ENCODE measurements around the gene PTPRD.
"Not testable (repeated sequence)": the region's sequence is repeated elsewhere in the genome, so short reads cannot be mapped to it uniquely, and the experiment has no call there.

Gene PTPRD

DNA sequence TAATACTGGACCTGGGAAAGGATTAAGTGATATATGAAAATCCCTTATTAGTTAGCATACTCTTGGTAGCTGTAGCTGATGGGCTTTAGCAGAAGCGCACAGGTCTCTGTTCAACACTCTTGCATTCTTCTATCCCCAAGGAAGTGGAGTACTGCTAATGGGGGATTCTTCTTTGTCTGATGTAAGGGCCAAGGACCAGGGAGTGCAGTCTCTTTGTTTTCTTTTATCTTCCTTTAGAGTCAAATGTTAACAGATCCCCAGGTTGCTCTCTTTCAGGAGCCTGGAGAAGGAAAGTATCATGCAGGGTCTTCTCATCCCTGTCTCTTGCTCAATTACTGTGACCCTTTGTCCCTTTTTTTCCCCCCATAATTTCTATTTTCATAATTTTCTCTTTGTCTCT is 1666.3 kb downstream of the PTPRD start:
- DNase-seq = no peak

DNA sequence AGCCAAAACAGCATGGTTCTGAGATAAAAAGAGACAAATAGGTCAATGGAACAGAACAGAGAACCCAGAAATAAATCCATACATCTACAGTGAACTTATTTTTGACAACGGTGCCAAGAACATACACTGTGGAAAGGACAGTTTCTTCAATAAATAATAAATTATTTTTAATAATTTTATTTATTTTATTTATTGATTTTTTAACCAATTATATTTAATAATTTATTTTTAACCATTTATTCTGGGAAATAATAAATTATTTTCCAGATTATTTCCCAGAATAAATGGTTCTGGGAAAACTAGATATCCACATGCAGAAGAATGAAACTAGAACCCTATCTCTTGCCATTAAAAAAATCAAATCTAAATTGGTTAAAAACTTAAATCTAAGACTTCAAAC is 1669.4 kb downstream of the PTPRD start:
- no peak for DNase-seq

GRCh38 chr9:8940650-8941049 is 1672.2 kb downstream of the PTPRD start:
- DNase-seq = no peak

- DNase-seq = no peak
Observed at GRCh38 chr9:8926461-8926860, 1686.3 kb downstream of the PTPRD start.

DNA sequence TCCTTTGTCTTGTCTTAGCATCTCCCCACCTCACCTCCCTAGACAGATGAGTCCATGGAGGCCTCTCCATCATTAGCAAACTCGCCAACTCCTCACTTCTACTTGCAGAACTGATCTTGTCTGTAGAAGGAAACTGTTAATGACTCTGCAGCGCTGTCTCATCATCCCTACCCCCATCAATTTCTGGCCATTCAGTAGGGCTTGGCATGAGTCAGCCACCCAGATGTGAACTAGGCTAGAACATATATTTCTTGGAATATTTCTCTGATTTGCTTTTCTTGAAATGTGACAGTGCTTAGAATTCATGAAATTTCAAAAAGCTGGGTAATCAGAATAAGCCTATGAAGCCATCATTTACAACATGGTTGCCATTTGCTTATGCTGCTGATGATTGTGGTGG is 1688.2 kb downstream of the PTPRD start:
- DNase-seq = no peak

DNA sequence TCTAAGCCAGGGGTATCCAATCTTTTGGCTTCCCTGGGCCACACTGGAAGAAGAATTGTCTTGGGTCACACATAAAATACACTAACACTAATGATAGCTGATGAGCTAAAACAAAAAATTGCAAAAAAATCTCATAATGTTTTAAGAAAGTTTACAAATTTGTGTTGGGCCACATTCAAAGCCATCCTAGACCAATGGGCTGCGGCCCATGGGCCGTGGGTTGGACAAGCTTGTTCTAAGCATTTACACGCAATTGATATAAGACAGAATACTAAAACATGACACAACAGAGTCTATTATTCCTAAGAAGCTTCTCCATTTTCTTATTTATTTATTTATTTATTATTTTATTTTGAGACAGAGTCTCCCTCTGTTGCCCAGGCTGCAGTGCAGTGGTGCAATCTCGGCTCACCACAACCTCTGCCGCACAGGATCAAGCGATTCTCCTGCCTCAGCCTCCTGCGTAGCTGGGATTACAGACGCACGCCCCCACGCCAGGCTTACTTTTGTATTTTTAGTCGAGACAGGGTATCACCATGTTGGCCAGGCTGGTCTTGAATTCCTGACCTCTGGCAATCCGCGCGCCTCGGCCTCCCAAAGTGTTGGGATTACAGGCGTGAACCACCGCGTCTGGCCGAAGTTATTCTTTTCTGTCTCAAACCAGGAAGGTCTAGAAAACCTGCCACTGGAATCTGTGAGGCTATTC is 1692.2 kb downstream of the PTPRD start:
- DNase-seq = not testable (repeated sequence)

GRCh38 chr9:8917956-8918739 is 1694.7 kb downstream of the PTPRD start:
- peak; percentile 12 for DNase-seq

DNA sequence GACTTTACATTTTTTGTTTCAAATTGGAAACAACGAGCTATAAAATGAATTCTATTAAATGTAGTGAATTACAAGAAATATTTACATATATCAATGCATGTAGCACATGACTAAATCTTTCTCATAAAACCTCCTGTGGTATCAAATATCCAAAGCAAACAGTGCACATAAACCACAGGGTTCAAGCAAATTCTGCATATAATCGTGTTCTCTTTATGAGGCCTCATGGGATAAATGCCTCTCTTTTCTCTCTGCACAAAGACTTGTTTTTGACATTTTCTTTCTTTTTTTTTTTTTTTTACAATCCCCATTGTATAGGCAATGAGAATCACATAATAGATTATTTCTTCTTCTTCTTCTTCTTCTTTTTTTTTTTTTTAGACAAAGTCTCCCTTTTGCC is 1696.0 kb downstream of the PTPRD start:
- DNase-seq = no peak

- no peak for DNase-seq
Observed at GRCh38 chr9:8907868-8908267, 1704.9 kb downstream of the PTPRD start.

DNA sequence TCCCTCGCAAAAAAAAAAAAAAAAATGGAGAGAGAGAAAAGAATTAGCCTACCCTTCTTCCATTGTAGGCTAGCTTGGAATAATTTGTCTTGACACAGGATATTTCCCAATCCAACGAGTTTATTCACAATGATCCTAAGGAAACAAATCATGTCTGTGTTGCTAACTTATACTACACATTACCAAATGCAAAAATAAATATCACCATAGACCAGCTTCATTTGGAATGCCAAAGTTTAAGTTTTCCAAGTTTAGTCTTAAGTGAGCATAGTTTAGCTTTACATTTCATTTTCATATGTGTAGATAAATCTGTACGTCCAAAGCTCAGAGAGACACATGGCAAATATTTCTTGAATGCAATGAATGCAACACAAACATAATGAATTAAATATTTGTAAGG is 1707.1 kb downstream of the PTPRD start:
- no peak for DNase-seq

GRCh38 chr9:8904771-8905515 is 1707.9 kb downstream of the PTPRD start:
- DNase-seq = no peak

GRCh38 chr9:8903077-8903476 is 1709.7 kb downstream of the PTPRD start:
- DNase-seq = no peak

GRCh38 chr9:8901146-8901545 is 1711.7 kb downstream of the PTPRD start:
- DNase-seq = no peak

- no peak for DNase-seq
Observed at GRCh38 chr9:8899511-8899910, 1713.3 kb downstream of the PTPRD start.

DNA sequence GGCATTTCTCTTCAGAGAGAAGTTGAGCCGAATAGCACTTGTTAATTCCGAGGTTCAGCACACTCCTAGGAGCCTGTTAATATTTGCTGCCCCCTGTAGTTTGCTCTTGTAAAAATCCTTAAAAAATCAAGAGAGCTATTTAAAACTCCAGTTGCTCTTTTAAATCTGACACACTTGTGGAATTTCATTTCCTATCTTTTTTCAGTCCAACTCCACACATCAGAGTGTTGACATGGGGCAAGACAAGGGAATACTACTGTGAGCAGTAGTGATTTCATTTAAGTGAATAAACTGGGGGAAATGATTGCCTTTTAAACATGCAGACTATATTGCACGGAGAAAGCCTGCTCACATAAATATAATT is 1717.0 kb downstream of the PTPRD start:
- DNase-seq = no peak

DNA sequence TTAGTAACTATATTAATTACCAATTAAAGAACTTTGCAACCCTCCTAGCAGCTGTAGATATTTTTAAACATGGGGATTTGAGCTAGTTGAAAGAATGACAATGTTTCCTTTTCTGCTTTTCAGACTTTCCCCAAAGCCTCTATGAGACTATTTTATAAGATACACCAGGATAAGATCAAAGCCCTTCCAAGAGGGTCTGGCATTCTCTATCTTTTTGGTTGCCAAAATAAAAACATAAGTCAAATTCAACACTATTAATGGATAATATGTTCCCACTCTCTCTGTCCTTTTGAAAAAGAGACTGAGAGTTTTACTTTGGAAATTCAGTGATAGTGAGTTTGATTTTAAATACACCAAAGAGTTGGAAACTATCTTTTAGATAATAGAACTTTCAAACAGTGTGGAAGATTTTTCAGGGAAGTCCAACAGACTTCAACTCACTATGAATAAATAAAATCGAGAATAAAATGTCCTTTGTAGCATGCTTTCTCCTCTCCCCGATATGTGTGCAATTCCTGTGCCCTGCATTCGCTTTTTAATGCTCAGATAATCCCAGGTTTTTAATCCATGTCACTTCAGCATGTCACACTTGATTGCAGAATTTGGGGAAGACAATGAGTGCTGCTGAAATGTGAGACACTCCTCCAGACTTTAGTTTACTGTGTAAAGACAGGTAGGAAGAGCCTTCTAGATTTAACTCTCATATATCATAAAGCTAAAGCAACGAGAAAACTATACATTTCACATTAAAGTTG is 1717.5 kb downstream of the PTPRD start:
- DNase-seq = no peak

- no peak for DNase-seq
Observed at GRCh38 chr9:8890695-8891094, 1722.1 kb downstream of the PTPRD start.

GRCh38 chr9:8889100-8889499 is 1723.7 kb downstream of the PTPRD start:
- DNase-seq = no peak

DNA sequence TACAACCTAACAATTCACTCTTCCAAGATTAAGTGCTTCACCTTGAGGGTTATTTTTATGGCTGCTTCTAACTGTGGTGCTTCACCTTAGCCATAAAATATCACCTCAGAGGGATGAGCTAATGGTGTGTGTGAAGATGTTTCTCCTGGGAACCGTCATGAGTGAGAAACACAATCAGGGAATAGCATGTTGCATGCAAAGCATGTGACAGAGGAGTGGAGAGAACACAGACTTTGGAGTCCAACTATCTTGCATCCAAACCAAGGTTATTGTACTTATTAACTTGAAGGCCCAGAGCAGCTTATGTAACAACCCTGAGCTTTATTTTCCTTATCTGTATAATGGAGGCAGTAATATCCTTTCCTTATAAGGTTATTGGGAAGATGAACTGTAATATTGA is 1724.2 kb downstream of the PTPRD start:
- DNase-seq = no peak

GRCh38 chr9:8887369-8887768 is 1725.4 kb downstream of the PTPRD start:
- no peak for DNase-seq

DNA sequence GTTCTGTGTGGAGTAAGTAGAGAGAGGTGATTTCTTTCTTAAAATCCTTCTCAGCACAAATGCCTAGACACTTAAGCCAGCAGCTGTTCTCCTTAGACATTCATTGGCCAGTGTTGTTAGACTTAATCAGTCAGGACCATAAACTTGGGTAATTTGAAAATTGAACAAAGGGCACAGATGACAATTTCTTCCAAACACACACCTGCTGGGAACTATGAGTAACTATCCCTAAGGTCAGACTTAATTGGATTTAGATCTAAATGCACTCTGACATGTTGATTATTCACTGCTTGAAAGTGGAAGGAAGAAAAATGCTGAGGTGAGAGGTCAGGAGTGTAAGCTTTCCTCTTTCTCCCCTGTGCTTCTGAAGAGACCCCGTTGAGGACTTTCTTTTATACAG is 1729.5 kb downstream of the PTPRD start:
- DNase-seq = no peak

GRCh38 chr9:8880060-8880459 is 1732.7 kb downstream of the PTPRD start:
- no peak for DNase-seq

DNA sequence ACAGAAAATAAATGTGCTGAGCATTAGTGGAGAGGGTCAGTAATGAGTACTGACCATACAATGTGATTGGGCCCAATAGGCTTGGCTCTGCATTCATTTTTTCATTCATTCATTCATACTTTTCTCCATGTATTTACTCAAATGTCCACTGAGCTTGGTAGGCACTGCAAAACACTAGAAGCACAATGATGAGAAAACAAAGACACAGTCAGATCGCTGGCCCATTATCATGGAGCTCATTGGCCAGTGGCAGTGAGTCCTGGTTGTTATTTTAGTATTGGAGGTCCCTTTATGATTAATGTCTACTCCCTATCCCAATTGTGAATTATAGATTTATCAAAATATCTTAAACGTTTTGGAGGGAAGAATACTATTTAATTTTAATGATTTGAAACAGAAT is 1733.5 kb downstream of the PTPRD start:
- no peak for DNase-seq
